Keratinocyte (primary cell): ENCODE measurements around the gene TMEM45A. TPM values are rescaled to one million over a fixed set of nuclear protein-coding genes. Genes with fewer than 3 reads are reported as not detected.

Source experiments
- DNase-seq: peaks from one replicate; pipeline ENCODE4 v3.0.0-alpha.2; 2011; ENCODE audit warnings: low read depth, missing footprints, low spot score
- FAIRE-seq: peaks from 2 replicates; lab custom pipeline; 2011; peaks lifted over from hg19 to GRCh38; lab: Jason Lieb, UNC
- H2AFZ ChIP-seq: 2 replicates; pipeline ENCODE4 v1.6.0; 2012; ENCODE audit warnings: low read length, control low read depth, inconsistent platforms; ENCODE audit not compliant: control insufficient read depth
- H3K27ac ChIP-seq: 2 replicates; pipeline ENCODE4 v1.5.1; 2011; ENCODE audit warnings: low read length; ENCODE audit not compliant: control insufficient read depth, insufficient read depth
- H3K27me3 ChIP-seq: 3 replicates; pipeline ENCODE4 v1.6.0; 2011; ENCODE audit warnings: low read length; ENCODE audit not compliant: control insufficient read depth, insufficient read depth; ENCODE audit errors: extremely low read depth
- H3K36me3 ChIP-seq, 2 experiments: 2 replicates in 1 of 2; 3 replicates in 1 of 2; pipeline ENCODE4 v1.5.1; 2011; ENCODE audit warnings: low read length in 2 of 2, mild to moderate bottlenecking in 1 of 2; ENCODE audit not compliant: control insufficient read depth in 2 of 2, insufficient read depth in 2 of 2; ENCODE audit errors: extremely low read depth in 1 of 2
- H3K4me1 ChIP-seq: 3 replicates; pipeline ENCODE4 v1.5.1; 2011; ENCODE audit warnings: low read length; ENCODE audit not compliant: control insufficient read depth, insufficient read depth; ENCODE audit errors: extremely low read depth
- H3K4me2 ChIP-seq: 3 replicates; pipeline ENCODE4 v1.6.0; 2011; ENCODE audit warnings: low read depth, low read length; ENCODE audit not compliant: control insufficient read depth, insufficient read depth; ENCODE audit errors: extremely low read depth
- H3K4me3 ChIP-seq, 3 experiments: fragments of 200-600 bp in 1 of 3; sonication (generic) in 1 of 3; 2 replicates in 2 of 3; 3 replicates in 1 of 3; pipeline ENCODE4 v1.5.1; 2011 to 2016; ENCODE audit warnings: low read length in 3 of 3, mild to moderate bottlenecking in 3 of 3, control low read depth in 2 of 3, inconsistent platforms in 1 of 3, low read depth in 1 of 3, mixed read lengths in 1 of 3, mixed run types in 1 of 3, moderate library complexity in 1 of 3; ENCODE audit not compliant: control insufficient read depth in 2 of 3, insufficient read depth in 2 of 3; ENCODE audit errors: extremely low read depth in 1 of 3
- H3K79me2 ChIP-seq: 2 replicates; pipeline ENCODE4 v1.6.0; 2012; ENCODE audit warnings: low read length; ENCODE audit not compliant: control insufficient read depth, insufficient read depth
- H3K9ac ChIP-seq: 3 replicates; pipeline ENCODE4 v1.6.0; 2011; ENCODE audit warnings: low read length; ENCODE audit not compliant: control insufficient read depth, insufficient read depth; ENCODE audit errors: extremely low read depth
- H3K9me1 ChIP-seq: 3 replicates; pipeline ENCODE4 v1.6.0; 2011; ENCODE audit warnings: low read length; ENCODE audit not compliant: control insufficient read depth, insufficient read depth; ENCODE audit errors: extremely low read depth
- H3K9me3 ChIP-seq: 2 replicates; pipeline ENCODE4 v1.5.1; 2012; ENCODE audit warnings: low read depth, low read length; ENCODE audit not compliant: control insufficient read depth
- H4K20me1 ChIP-seq: 3 replicates; pipeline ENCODE4 v1.6.0; 2011; ENCODE audit warnings: low read length; ENCODE audit not compliant: control insufficient read depth, insufficient read depth; ENCODE audit errors: extremely low read depth
- CTCF ChIP-seq, 3 experiments: IDR thresholded peaks in 1 of 3; conservative IDR thresholded peaks in 1 of 3; optimal IDR thresholded peaks in 1 of 3; 2 replicates in 2 of 3; 3 replicates in 1 of 3; pipeline versions ENCODE3 to v1.5.1; 2011; ENCODE audit warnings: low read length in 3 of 3, mild to moderate bottlenecking in 3 of 3, moderate library complexity in 2 of 3, control low read depth in 1 of 3, inconsistent platforms in 1 of 3; ENCODE audit not compliant: insufficient read depth in 2 of 3; ENCODE audit errors: extremely low read depth in 1 of 3
- EZH2 ChIP-seq: IDR thresholded peaks from one replicate; pipeline ENCODE4 v1.6.1; 2012; ENCODE audit warnings: inconsistent platforms, mild to moderate bottlenecking, low read length, moderate library complexity
- dilution Hi-C: fragments of 300-500 bp; cut with MboI; formaldehyde crosslinking; loops from one replicate; pipeline ENCODE4 v1.7.0; 2020; ENCODE audit warnings: low sequenced_read_pairs; ENCODE audit not compliant: extremely low pct_ligation_motif_present
- polyA plus RNA-seq, 5 experiments: library from polyadenylated mRNA; depleted of rRNA in 3 of 5; stranded (reverse) in 3 of 5; stranded (forward) in 1 of 5; unstranded in 1 of 5; fragments of >200 nt; gene quantifications; 1 replicate in 1 of 5; 2 replicates in 3 of 5; 3 replicates in 1 of 5; pipeline versions ENCODE4 v1.2.1 to v1.2.3, GENCODE V29; 2011 to 2012; ENCODE audit warnings: missing spikeins in 2 of 5, low read depth in 1 of 5, low replicate concordance in 1 of 5

The TMEM45A gene
- polyA plus RNA-seq, 1 donor (not counting 4 experiments of a cell fraction or from before 2014, with no cell fraction given): 57.2 TPM

- H3K27me3 ChIP-seq: no peaks in the 10 kb centered on the region
- no peak for DNase-seq
- H3K36me3 ChIP-seq: no peaks in the 10 kb centered on the region
- H3K9me1 ChIP-seq: peaks cover 2% of the 10 kb centered on the region
- H3K79me2 ChIP-seq: no peaks in the 10 kb centered on the region
- H3K9me3 ChIP-seq: no peaks in the 10 kb centered on the region
- H2AFZ ChIP-seq: no peak overlapping the region
- no peak for TF ChIP-seq CTCF (optimal IDR thresholded peaks at IDR 0.05 in 1 of 3, IDR thresholded peaks at IDR 0.05 in 1 of 3, conservative IDR thresholded peaks at IDR 0.05 in 1 of 3; ENCODE audit: extremely low read depth in 1 of 3, insufficient read depth in 2 of 3, low read length in 3 of 3)
- TF ChIP-seq EZH2: no peak
- H3K4me2 ChIP-seq: no peak overlapping the region
- dilution Hi-C loops: no loop called here
- no peak overlapping the region for H3K27ac ChIP-seq
- no peak for FAIRE-seq
- peaks cover 30% of the 10 kb centered on the region for H3K4me1 ChIP-seq
- no peak overlapping the region for H3K4me3 ChIP-seq
- no peak overlapping the region for H3K9ac ChIP-seq
- H4K20me1 ChIP-seq: no peaks in the 10 kb centered on the region
Measured at GRCh38 chr3:100535610-100535943, 43.2 kb downstream of the TMEM45A start.

GRCh38 chr3:100536093-100536492 is 43.7 kb downstream of the TMEM45A start:
- H3K9ac ChIP-seq: no peak overlapping the region
- DNase-seq (no peak), FAIRE-seq (peak; percentile 51)
- no peak overlapping the region for H2AFZ ChIP-seq
- no peaks in the 10 kb centered on the region for H3K79me2 ChIP-seq
- TF ChIP-seq CTCF (optimal IDR thresholded peaks at IDR 0.05 in 1 of 3, IDR thresholded peaks at IDR 0.05 in 1 of 3, conservative IDR thresholded peaks at IDR 0.05 in 1 of 3; ENCODE audit: extremely low read depth in 1 of 3, insufficient read depth in 2 of 3, low read length in 3 of 3) (no peak), EZH2 (no peak)
- no peaks in the 10 kb centered on the region for H3K36me3 ChIP-seq
- peaks cover 2% of the 10 kb centered on the region for H3K9me1 ChIP-seq
- no peaks in the 10 kb centered on the region for H4K20me1 ChIP-seq
- dilution Hi-C loops: no loop called here
- no peak overlapping the region for H3K27ac ChIP-seq
- H3K27me3 ChIP-seq: no peaks in the 10 kb centered on the region
- no peaks in the 10 kb centered on the region for H3K9me3 ChIP-seq
- peaks cover 30% of the 10 kb centered on the region for H3K4me1 ChIP-seq
- H3K4me2 ChIP-seq: no peak overlapping the region
- no peak overlapping the region for H3K4me3 ChIP-seq
